ENCODE measurements around the gene COL21A1.

COL21A1 gene

DNA sequence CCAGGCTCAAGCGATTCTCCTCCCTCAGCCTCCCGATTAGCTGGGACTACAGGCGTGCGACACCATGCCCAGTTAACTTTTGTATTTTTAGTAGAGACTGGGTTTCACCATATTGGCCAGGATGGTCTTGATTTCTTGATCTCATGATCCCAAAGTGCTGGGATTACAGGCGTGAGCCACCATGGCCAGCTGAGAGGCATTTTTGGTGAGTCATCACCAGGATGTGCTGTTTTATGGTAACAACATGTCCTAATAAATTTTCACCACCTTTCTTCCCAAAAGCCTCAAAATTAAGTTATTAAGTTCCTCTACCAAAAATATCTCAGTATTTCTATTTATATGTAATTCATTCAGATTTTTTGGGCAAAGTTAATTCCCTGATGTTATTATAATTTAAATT, 53.5 kb downstream of the COL21A1 start:
- no peak for TF ChIP-seq CTCF (IDR thresholded peaks at IDR 0.05)
- no peak for TF ChIP-seq ZFX (IDR thresholded peaks at IDR 0.05; ENCODE audit: borderline replicate concordance)
- H3K27ac ChIP-seq: no peak overlapping the region

DNA sequence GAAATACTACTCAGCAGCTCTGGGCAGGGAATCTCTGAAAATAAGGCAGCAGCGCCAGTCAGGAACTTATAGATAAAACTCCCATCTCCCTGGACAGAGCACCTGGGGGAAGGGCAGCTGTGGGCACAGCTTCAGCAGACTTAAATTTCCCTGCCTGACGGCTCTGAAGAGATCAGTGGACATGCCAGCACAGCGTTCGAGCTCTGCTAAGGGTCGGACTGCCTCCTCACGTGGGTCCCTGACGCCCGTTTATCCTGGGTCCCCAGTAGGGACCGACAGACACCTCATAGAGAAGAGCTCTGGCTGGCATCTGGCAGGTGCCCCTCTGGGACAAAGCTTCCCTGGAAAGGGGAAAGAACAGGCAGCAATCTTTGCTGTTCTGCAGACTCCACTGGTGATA, 59.0 kb downstream of the COL21A1 start:
- TF ChIP-seq CTCF (IDR thresholded peaks at IDR 0.05) (no peak), ZFX (IDR thresholded peaks at IDR 0.05; ENCODE audit: borderline replicate concordance) (no peak)
- H3K27ac ChIP-seq: no peak overlapping the region

DNA sequence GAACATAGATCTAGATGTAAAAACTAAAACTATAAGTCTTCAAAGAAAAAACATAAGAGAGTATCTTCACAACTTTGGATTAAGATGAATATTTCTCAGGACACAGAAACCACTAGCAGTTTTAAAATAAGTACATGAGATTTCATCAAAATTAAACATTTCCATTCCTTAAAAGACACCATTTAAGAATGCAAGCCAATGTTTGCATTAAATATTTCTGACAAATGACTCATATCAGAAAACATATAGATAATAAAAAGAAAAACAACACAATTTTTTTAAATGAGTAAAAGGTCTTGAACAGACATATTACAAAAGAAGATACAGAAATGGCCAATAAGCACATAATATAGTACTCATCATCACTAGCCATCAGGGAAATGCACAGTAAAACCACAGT, 59.7 kb downstream of the COL21A1 start:
- TF ChIP-seq ZFX (IDR thresholded peaks at IDR 0.05; ENCODE audit: borderline replicate concordance) (no peak), CTCF (IDR thresholded peaks at IDR 0.05) (no peak)
- H3K27ac ChIP-seq: no peak overlapping the region

GRCh38 chr6:56176741-56177140, 70.6 kb downstream of the COL21A1 start:
- H3K27ac ChIP-seq: no peak overlapping the region
- no peak for TF ChIP-seq CTCF (IDR thresholded peaks at IDR 0.05)

GRCh38 chr6:56173228-56173627, 74.2 kb downstream of the COL21A1 start:
- no peak for TF ChIP-seq ZFX (IDR thresholded peaks at IDR 0.05; ENCODE audit: borderline replicate concordance)
- no peak for TF ChIP-seq CTCF (IDR thresholded peaks at IDR 0.05)
- H3K27ac ChIP-seq: no peak overlapping the region

GRCh38 chr6:56172144-56172543, 75.2 kb downstream of the COL21A1 start:
- TF ChIP-seq ZFX (IDR thresholded peaks at IDR 0.05; ENCODE audit: borderline replicate concordance): no peak
- no peak for TF ChIP-seq CTCF (IDR thresholded peaks at IDR 0.05)
- no peak overlapping the region for H3K27ac ChIP-seq

GRCh38 chr6:56169366-56169765, 78.0 kb downstream of the COL21A1 start:
- TF ChIP-seq ZFX (IDR thresholded peaks at IDR 0.05; ENCODE audit: borderline replicate concordance) (no peak), CTCF (IDR thresholded peaks at IDR 0.05) (no peak)
- no peak overlapping the region for H3K27ac ChIP-seq

All from 22Rv1 (cell line).